HepG2 (cell line): Measurements from ENCODE around the gene SOX12. TPM values are rescaled to one million over a fixed set of nuclear protein-coding genes. Genes with fewer than 3 reads are reported as not detected.

Experiments
- AGO1 ChIP-seq: fragments of 200-400 bp; formaldehyde crosslinking; IDR thresholded peaks from 2 replicates; pipeline ENCODE4 v1.6.1; 2017; ENCODE audit warnings: mild to moderate bottlenecking, low read depth, low read length, moderate library complexity; ENCODE audit not compliant: poor library complexity, severe bottlenecking
- E2F1 ChIP-seq: sonication (generic); formaldehyde crosslinking; IDR thresholded peaks from 2 replicates; pipeline ENCODE4 v1.5.0; 2020; ENCODE audit warnings: missing genetic modification reagents
- FOXP4 ChIP-seq: sonication (generic); formaldehyde crosslinking; IDR thresholded peaks from 2 replicates; pipeline ENCODE4 v1.4.0; 2020; ENCODE audit warnings: missing genetic modification reagents
- GTF3A ChIP-seq: sonication (generic); formaldehyde crosslinking; conservative IDR thresholded peaks from 2 replicates; pipeline ENCODE4 v1.4.0; 2020; ENCODE audit warnings: mild to moderate bottlenecking, missing genetic modification reagents
- HIVEP1 ChIP-seq: sonication (generic); formaldehyde crosslinking; IDR thresholded peaks from 2 replicates; pipeline ENCODE4 v1.4.0; 2020; ENCODE audit warnings: mild to moderate bottlenecking, missing genetic modification reagents
- NFIC ChIP-seq: IDR thresholded peaks from 2 replicates; pipeline ENCODE4 v1.6.1; 2012; ENCODE audit warnings: mild to moderate bottlenecking, low read length, inconsistent platforms
- PREB ChIP-seq: sonication (generic); formaldehyde crosslinking; IDR thresholded peaks from 2 replicates; pipeline ENCODE4 v1.4.0; 2020; ENCODE audit warnings: missing genetic modification reagents
- RAD21 ChIP-seq: fragments of 450-650 bp; formaldehyde crosslinking; IDR thresholded peaks from 2 replicates; pipeline ENCODE4 v1.5.0; 2020; ENCODE audit warnings: mild to moderate bottlenecking
- SNAPC4 ChIP-seq: sonication (generic); formaldehyde crosslinking; IDR thresholded peaks from 2 replicates; pipeline ENCODE4 v1.4.0; 2020; ENCODE audit warnings: mild to moderate bottlenecking, missing genetic modification reagents
- TRAFD1 ChIP-seq: sonication (generic); formaldehyde crosslinking; IDR thresholded peaks from 2 replicates; pipeline ENCODE4 v1.5.1; 2020; ENCODE audit warnings: missing genetic modification reagents, mild to moderate bottlenecking, borderline replicate concordance
- ZFY ChIP-seq: sonication (generic); formaldehyde crosslinking; IDR thresholded peaks from 2 replicates; pipeline ENCODE4 v1.4.0; 2020; ENCODE audit warnings: missing genetic modification reagents
- ZNF20 ChIP-seq: sonication (generic); formaldehyde crosslinking; IDR thresholded peaks from 2 replicates; pipeline ENCODE4 v1.4.0; 2020; ENCODE audit warnings: mild to moderate bottlenecking, moderate library complexity, missing genetic modification reagents
- ZNF605 ChIP-seq: sonication (generic); formaldehyde crosslinking; IDR thresholded peaks from 2 replicates; pipeline ENCODE4 v1.8.0; 2022; ENCODE audit warnings: mild to moderate bottlenecking, missing genetic modification reagents
- ZNF670 ChIP-seq: sonication (generic); formaldehyde crosslinking; IDR thresholded peaks from 2 replicates; pipeline ENCODE4 v1.8.0; 2022; ENCODE audit warnings: mild to moderate bottlenecking, missing genetic modification reagents, borderline replicate concordance
- polyA plus RNA-seq, 8 experiments: library from polyadenylated mRNA; depleted of rRNA in 3 of 8; stranded (reverse) in 7 of 8; unstranded in 1 of 8; fragments of >200 nt; fragmentation: Illumina TruSeq in 4 of 8; extraction: Trizol in 4 of 8; gene quantifications; 2 replicates each; pipeline versions ENCODE4 v1.2.1 to v1.2.3, GENCODE V29; 2011 to 2016; ENCODE audit warnings: low read depth in 4 of 8, missing spikeins in 1 of 8, mixed read lengths in 1 of 8; ENCODE audit not compliant: insufficient read depth in 1 of 8
- total RNA-seq, 5 experiments: library from RNA; depleted of rRNA; stranded (reverse); fragments of >200 nt; fragmentation: Illumina TruSeq; extraction: Trizol; gene quantifications; 2 replicates each; pipeline ENCODE4 v1.2.3, GENCODE V29; 2016; ENCODE audit warnings: low read depth in 1 of 5

The SOX12 gene
- total and polyA plus RNA-seq, 2 of the 13 experiments (the other 11 are each of a cell fraction or from before 2014, with no cell fraction given), result 10.0 to 18.7 TPM

- TF ChIP-seq FOXP4 (CRISPR knock-in tag), result peak; percentile 75
- no peak for TF ChIP-seq ZNF20 (CRISPR knock-in tag)
- no peak for TF ChIP-seq PREB (CRISPR knock-in tag)
- TF ChIP-seq HIVEP1, result no peak
- no peak for TF ChIP-seq AGO1
- TF ChIP-seq NFIC, result 0 out of 2 replicates have a peak, but pooled peaks have one; percentile 27
- TF ChIP-seq ZFY (CRISPR knock-in tag), result no peak
- TF ChIP-seq ZNF670 (CRISPR knock-in tag), result peak; percentile 87; the same call in 1 of the 2 replicates
- TF ChIP-seq ZNF605, result no peak
- no peak for TF ChIP-seq E2F1 (CRISPR knock-in tag)
- no peak for TF ChIP-seq TRAFD1 (CRISPR knock-in tag)
- no peak for TF ChIP-seq SNAPC4
- TF ChIP-seq RAD21 (CRISPR knock-in tag), result peak; percentile 44
- TF ChIP-seq GTF3A (CRISPR knock-in tag), result no peak
These were observed 44.8 kb downstream of the SOX12 start (continued) for GRCh38 chr20:370151-370600.
